GM19238 (cell line): ENCODE measurements around the gene IL12RB2.
"Not testable (repeated sequence)": the region's sequence is repeated elsewhere in the genome, so short reads cannot be mapped to it uniquely, and the experiment has no call there.

Experiments
- DNase-seq: peaks from one replicate; pipeline ENCODE4 v3.0.0; 2011; ENCODE audit warnings: low spot score; ENCODE audit not compliant: insufficient read length

Gene IL12RB2

GRCh38 chr1:67430358-67431155 is 122.9 kb downstream of the IL12RB2 start, which contains the start of gene SERBP1:
SERBP1 (minus strand) TSS chr1:67430402; CDS start chr1:67430300, 102 bp downstream.
- peak; percentile 79 for DNase-seq

GRCh38 chr1:67431156-67431765 is 123.6 kb downstream of the IL12RB2 start:
- DNase-seq, result no peak

GRCh38 chr1:67431869-67432578 is 124.4 kb downstream of the IL12RB2 start:
- DNase-seq, result no peak

GRCh38 chr1:67432745-67433144 is 125.1 kb downstream of the IL12RB2 start:
- no peak for DNase-seq

GRCh38 chr1:67433837-67434236 is 126.2 kb downstream of the IL12RB2 start:
- DNase-seq, result no peak

GRCh38 chr1:67434491-67434890 is 126.8 kb downstream of the IL12RB2 start:
- DNase-seq, result no peak

- no peak for DNase-seq
Observed at GRCh38 chr1:67436511-67437055, 128.9 kb downstream of the IL12RB2 start.

- DNase-seq, result no peak
Observed at GRCh38 chr1:67437961-67438360, 130.3 kb downstream of the IL12RB2 start.

- DNase-seq, result no peak
Observed at GRCh38 chr1:67439277-67440029, 131.8 kb downstream of the IL12RB2 start.

- DNase-seq, result no peak
Observed at GRCh38 chr1:67440339-67440738, 132.7 kb downstream of the IL12RB2 start.

- no peak for DNase-seq
Observed at GRCh38 chr1:67441183-67441582, 133.5 kb downstream of the IL12RB2 start.

- no peak for DNase-seq
Observed at GRCh38 chr1:67441739-67442281, 134.1 kb downstream of the IL12RB2 start.

GRCh38 chr1:67446014-67446413 is 138.3 kb downstream of the IL12RB2 start:
- not testable (repeated sequence) for DNase-seq
